Hypothalamus (tissue), 51 donors: ENCODE measurements around the gene BUD13.

ENCODE experiments used
- DNase-seq, 51 donors: peaks; one replicate each; lab custom pipeline; 2025; lab: John Stamatoyannopoulos, UW

Gene BUD13

DNA sequence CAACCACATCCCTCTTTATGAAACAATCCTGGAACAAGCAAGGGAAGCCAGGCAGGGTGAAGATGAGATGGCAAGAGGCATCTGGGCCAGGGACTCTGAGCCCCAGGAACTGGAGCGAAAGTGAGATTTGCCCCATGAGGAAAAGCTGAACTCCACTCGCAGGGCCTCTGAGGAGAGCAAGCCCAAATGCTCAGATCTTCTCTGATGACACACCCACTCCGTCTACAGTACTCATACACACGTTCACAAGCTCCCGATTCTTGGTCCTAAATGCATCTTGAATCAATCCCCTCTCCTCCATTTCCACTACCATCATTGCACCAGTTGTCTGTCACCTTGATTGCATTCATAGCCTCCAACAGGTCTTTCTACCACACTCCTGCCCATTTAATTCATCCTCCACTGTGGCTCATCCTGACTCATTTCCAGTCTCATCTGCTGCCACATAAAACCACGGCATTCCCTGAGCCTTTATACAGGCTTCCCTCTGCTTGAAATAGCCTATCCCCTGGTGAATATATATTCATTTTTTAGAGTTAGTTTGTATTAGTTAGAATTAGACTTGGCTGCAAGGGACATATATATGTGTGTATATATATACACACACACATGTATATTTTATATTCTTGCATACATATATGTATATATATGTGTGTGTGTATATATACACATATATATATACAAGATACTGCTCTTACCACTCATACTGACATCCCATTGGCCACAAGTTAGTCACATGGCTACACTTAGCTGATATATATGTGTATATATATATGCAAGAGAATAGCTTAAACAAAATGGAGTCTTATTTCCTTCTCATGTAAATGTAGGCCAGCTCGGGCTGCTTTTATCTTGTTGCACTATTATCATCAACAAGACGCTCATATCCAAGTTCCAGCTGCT lies 20.3 kb upstream of the BUD13 start:
- no peak for DNase-seq

DNA sequence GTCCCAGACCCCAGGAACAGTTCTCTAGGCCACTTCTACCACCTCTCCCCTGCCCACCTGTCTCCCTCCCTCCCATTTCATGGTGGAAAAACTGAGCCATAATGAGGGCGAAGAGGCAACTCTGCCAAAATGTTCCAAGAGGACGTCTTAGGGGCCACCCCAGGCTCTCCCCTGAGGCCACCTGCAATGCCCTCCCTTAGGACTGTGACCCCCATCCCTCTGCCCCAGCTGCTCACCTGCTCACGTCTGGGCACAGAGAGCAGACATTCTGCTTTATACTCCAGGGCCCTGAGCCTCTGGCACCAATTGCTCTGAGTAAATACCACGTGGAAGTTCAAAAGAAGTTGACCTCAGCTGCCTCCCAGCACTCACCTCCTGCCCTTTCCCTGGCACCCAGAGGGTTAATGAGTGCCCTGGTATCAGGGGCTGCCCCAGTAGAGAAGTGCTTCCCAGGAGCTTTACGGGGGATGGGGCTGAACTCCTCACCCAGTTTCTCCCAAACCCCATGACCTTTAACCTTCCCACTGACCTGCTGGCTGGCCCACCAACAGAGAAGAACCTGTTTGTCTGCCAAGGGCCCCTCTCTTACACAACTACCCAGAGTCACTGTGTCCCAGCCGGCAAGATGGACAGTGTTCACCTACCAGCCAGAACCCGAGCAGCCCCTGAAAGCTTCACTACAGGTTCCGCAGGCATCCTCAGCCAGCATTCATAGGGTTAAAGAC lies 19.5 kb upstream of the BUD13 start:
- no peak for DNase-seq

- no peak for DNase-seq
Measured at GRCh38 chr11:116791813-116792143, 19.0 kb upstream of the BUD13 start, which contains the start of gene APOA5. Gene APOA5 (minus strand): TSS chr11:116791879. CDS start chr11:116791860, 19 bp downstream.

DNA sequence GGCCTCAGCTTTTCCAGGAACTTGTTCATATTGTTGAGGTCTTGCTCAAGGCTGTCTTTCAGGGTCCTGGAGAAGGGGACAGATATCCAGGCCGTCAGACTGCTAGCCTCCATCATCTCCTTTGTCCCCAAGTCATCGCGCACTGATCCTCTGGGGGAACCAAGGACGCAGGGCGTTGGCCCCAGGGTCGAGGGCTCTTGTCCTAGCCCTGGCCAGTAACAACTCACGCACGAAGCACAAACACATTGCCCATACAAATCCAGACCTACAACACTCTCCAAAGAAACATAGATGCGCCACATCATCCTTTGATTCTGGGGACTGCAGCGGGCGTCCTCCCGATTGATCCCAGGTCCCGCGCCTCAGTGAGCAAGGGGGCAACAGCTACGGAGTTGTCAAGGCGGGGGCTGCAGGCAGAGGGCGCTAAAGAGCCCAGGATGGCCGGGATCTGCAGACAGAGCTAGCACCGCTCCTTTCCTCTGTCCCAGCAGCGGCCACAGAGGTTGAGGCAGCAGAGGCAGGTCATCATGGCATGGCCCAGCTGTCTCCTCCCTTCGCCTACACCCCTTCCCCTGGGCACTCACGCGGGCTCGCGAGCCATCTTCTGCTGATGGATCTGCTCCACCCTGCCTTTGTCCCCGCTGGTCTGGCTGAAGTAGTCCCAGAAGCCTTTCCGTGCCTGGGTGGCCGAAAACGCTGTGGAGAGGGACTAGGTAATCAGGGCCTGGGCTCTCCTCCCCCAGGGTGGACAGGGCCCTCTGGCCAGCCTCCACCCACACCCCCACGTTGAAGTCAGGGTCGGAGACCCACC lies 18.4 kb upstream of the BUD13 start:
- DNase-seq = peak; percentile 9 to 88 (median 61)

- DNase-seq = no peak
Measured at GRCh38 chr11:116790167-116791001, 17.6 kb upstream of the BUD13 start.

GRCh38 chr11:116788975-116789374 lies 16.2 kb upstream of the BUD13 start:
- no peak for DNase-seq

- DNase-seq = no peak
Measured at GRCh38 chr11:116788534-116788933, 15.7 kb upstream of the BUD13 start.

GRCh38 chr11:116787786-116788486 lies 15.1 kb upstream of the BUD13 start, which contains the start of gene ZPR1:
Gene ZPR1 (minus strand): TSS chr11:116788023. CDS start chr11:116787990, 33 bp downstream.
- DNase-seq = peak; percentile 24 to 90 (median 72)

DNA sequence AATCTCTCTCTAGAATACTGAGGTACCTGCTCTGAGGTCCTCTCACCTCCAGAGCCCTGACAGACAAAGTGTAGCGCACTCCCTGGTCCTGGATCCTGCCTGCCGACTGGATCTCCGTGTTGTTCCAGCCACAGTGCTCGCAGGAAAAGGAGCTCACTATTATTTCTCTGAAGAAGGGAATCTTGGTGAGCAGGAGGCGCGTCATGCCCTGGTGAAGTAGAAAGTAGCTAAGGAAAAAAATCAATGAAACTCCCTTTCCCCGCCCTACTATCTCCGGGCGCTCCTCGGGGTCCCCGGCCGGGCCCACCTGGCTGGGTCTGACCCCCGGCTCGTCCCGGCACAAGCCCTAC lies 14.6 kb upstream of the BUD13 start:
- peak in 1 of 51 donors; percentile 35 for DNase-seq

DNA sequence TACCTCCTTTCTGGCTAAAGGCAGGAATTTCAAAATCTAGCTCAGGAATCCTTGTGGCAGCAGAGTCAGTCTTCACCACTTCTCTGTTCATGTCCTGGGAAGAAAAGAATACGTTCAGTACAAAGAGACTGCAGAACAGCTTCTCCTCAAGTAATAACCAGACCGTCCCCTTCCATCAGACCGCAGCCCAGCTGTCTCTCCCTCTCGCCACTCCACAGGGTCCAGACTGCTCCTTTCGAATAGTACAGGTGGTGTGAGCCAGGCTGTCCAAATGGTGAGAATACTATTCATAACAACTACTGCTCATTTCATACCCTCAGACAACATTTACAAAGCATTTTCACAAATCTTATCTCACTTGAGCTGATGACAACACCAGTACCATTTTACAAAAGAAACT lies 14.2 kb upstream of the BUD13 start:
- no peak for DNase-seq

DNA sequence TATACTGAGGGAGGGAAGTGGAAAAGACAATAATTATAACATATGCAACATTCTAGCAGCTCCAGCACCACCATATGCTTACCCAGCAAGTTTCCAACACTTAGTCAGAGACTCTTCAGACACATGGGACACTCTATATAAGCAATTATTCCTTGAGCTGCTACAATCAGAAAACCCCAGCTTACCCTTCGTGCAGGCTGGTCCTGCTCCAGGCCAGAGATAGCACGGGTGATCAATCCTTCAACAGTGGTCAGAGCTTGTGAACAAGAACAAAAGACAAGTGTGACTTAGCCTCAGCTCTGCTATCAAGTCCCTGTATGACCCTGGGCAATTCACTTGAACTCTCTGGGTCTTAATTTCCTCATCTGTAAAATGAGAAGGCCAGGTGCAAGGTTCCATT lies 13.5 kb upstream of the BUD13 start:
- no peak for DNase-seq

DNA sequence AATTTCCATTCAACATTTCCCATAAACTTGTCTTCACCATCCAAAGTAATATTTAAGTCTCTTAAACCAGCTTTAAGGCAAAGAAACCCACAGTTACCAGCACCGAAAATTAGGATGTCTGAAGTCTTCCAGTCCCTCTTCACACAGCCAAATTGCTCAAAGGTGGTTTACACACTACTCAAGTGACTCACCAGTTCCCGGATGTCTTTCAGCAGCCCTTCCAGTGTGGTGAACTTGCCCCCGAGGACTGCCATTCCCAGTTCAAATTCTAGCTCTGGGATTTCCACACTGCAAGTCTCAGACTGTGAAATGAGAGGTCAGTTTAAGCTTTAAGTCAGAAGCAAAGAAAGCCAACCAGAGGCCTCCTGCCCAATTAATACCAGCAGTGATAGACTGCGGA lies 9.9 kb upstream of the BUD13 start:
- no peak for DNase-seq

GRCh38 chr11:116778556-116778955 lies 5.8 kb upstream of the BUD13 start:
- DNase-seq = no peak

- DNase-seq = no peak
Measured at GRCh38 chr11:116777056-116777455, 4.3 kb upstream of the BUD13 start.

GRCh38 chr11:116776522-116776984 lies 3.8 kb upstream of the BUD13 start:
- DNase-seq = no peak

- no peak for DNase-seq
Measured at GRCh38 chr11:116775975-116776374, 3.2 kb upstream of the BUD13 start.

DNA sequence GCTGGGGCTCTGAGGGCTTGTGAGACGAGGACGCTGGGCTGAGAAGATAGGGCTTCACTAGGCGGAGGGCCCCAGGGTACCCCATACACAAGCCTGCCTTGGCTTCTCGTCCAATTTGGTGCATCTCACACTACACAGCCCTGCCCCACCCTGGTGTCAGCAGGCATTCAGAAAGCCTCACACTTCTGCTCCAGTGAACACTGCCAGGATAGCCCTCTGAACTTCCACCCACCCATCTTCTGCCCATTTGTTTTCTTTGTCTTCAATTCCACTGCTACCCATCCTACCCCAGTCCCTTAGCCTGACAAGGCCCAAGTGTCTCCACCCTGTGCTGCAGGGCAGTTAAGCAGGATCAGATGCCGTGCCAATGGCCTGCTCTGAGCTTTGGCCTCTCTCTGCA lies 1.9 kb upstream of the BUD13 start:
- DNase-seq = no peak

- peak in 12 of 51 donors; percentile 52 to 73 (median 68) for DNase-seq
Measured at GRCh38 chr11:116773203-116774097, 663 bp upstream of the BUD13 start.
